OCI-LY7 (cell line): Measurements from ENCODE around the gene TOPAZ1. TPM values are rescaled to one million over a fixed set of nuclear protein-coding genes. Genes with fewer than 3 reads are reported as not detected.

Source experiments
- BruUV-seq: library from RNA; stranded (reverse); fragments of 400-500 nt; replicated peaks from 2 replicates; lab custom pipeline; 2021; lab: Mats Ljungman, UMichigan
- CTCF ChIA-PET: fragments of 300-600 bp; sonication (Branson Sonifier 250); formaldehyde crosslinking; loops from one replicate; lab custom pipeline; 2022; ENCODE audit warnings: antibody characterized with exemption; ENCODE audit not compliant: unreplicated experiment; lab: Charles Lee
- POLR2A ChIA-PET: fragments of 300-600 bp; sonication (Branson Sonifier 250); formaldehyde crosslinking; loops from one replicate; lab custom pipeline; 2022; ENCODE audit warnings: antibody characterized with exemption; lab: Charles Lee
- DNase-seq: peaks from one replicate; pipeline ENCODE4 v3.0.0-alpha.2; 2015; ENCODE audit warnings: low spot score
- H2AFZ ChIP-seq: fragments of 200-600 bp; sonication (generic), shearing (Covaris generic); 2 replicates; pipeline ENCODE4 v1.6.1; 2014; ENCODE audit warnings: mild to moderate bottlenecking, antibody characterized with exemption, low read length, moderate library complexity
- H3K27ac ChIP-seq: fragments of 200-600 bp; sonication (generic); 2 replicates; pipeline ENCODE4 v1.5.1; 2014; ENCODE audit warnings: mixed run types, low read depth, mild to moderate bottlenecking, moderate library complexity, low read length, inconsistent platforms; ENCODE audit not compliant: poor library complexity, severe bottlenecking
- H3K36me3 ChIP-seq: fragments of 200-600 bp; sonication (generic); 2 replicates; pipeline ENCODE4 v1.6.1; 2014; ENCODE audit warnings: mild to moderate bottlenecking, antibody characterized with exemption, low read length, moderate library complexity, mixed read lengths; ENCODE audit not compliant: insufficient read depth
- H3K4me1 ChIP-seq: fragments of 200-600 bp; sonication (generic); 2 replicates; pipeline ENCODE4 v1.5.1; 2014; ENCODE audit warnings: mild to moderate bottlenecking, low read length; ENCODE audit not compliant: insufficient read depth, poor library complexity, severe bottlenecking
- H3K4me2 ChIP-seq: fragments of 200-600 bp; sonication (generic); 2 replicates; pipeline ENCODE4 v1.6.1; 2014; ENCODE audit warnings: mild to moderate bottlenecking, low read length
- H3K4me3 ChIP-seq: fragments of 200-600 bp; sonication (generic); 2 replicates; pipeline ENCODE4 v1.5.1; 2014; ENCODE audit warnings: mild to moderate bottlenecking, low read depth, low read length; ENCODE audit not compliant: poor library complexity, severe bottlenecking
- H3K79me2 ChIP-seq: fragments of 200-600 bp; sonication (generic); 2 replicates; pipeline ENCODE4 v1.6.1; 2016; ENCODE audit warnings: low read depth, mild to moderate bottlenecking, low read length, moderate library complexity, mixed read lengths; ENCODE audit not compliant: insufficient read depth
- H3K9me2 ChIP-seq: fragments of 200-600 bp; sonication (generic); 2 replicates; pipeline ENCODE4 v1.6.1; 2016; ENCODE audit warnings: mild to moderate bottlenecking, low read length, mixed read lengths; ENCODE audit not compliant: insufficient read depth
- H3K9me3 ChIP-seq: fragments of 200-600 bp; sonication (generic); 2 replicates; pipeline ENCODE4 v1.6.1; 2014; ENCODE audit warnings: mild to moderate bottlenecking, mixed run types, low read length, mixed read lengths
- H4K20me1 ChIP-seq: fragments of 200-600 bp; sonication (generic); 2 replicates; pipeline ENCODE4 v1.6.1; 2014; ENCODE audit warnings: mild to moderate bottlenecking, antibody characterized with exemption, low read length, moderate library complexity, mixed read lengths; ENCODE audit not compliant: insufficient read depth
- CTCF ChIP-seq: fragments of 200-600 bp; sonication (generic); conservative IDR thresholded peaks from 2 replicates; pipeline ENCODE4 v1.5.1; 2014; ENCODE audit warnings: mild to moderate bottlenecking, antibody characterized with exemption, low read length, moderate library complexity, mixed read lengths
- EZH2phosphoT487 ChIP-seq: fragments of 200-600 bp; sonication (generic); IDR thresholded peaks from 2 replicates; pipeline ENCODE4 v1.6.1; 2018; ENCODE audit warnings: low read depth, borderline replicate concordance, mild to moderate bottlenecking, mixed run types, antibody characterized with exemption, low read length, moderate library complexity, mixed read lengths
- intact Hi-C: fragments of 100-400 bp; cut with micrococcal nuclease; formaldehyde crosslinking; loops from one replicate; pipeline ENCODE4 v1.10.0; 2022; ENCODE audit not compliant: unreplicated experiment
- total RNA-seq, 2 experiments: library from RNA; depleted of rRNA in 1 of 2; stranded (reverse); fragments of >200 nt in 1 of 2; shearing (Covaris generic) in 1 of 2; gene quantifications; 2 replicates each; pipeline ENCODE4 v1.2.3, GENCODE V29; 2014 to 2022

TOPAZ1 gene
- total RNA-seq, 2 experiments from 2014 or later: not detected

GRCh38 chr3:44227632-44228031 is 14.1 kb upstream of the TOPAZ1 start:
- TF ChIP-seq EZH2phosphoT487: no peak
- TF ChIP-seq CTCF: no peak
- Histone ChIP-seq H3K36me3 (no peaks in the 10 kb centered on the region), H3K4me3 (no peak overlapping the region), H3K4me1 (no peaks in the 10 kb centered on the region), H3K27ac (no peak overlapping the region), H4K20me1 (no peaks in the 10 kb centered on the region), H2AFZ (no peak overlapping the region), H3K9me2 (no peaks in the 10 kb centered on the region), H3K9me3 (no peaks in the 10 kb centered on the region), H3K79me2 (no peaks in the 10 kb centered on the region), H3K4me2 (no peak overlapping the region)
- POLR2A ChIA-PET: interaction anchor here (1.1 kb wide), 1 partner anchor 8 kb away, joined by 3 read pairs; no protein-coding TSS in a partner anchor
- intact Hi-C loops: no loop called here
- BruUV-seq: no TSS peak
- CTCF ChIA-PET: no interaction called here
- no peak for DNase-seq

GRCh38 chr3:44228900-44229299 is 12.8 kb upstream of the TOPAZ1 start:
- intact Hi-C loops: no loop called here

More at GRCh38 chr3:44228900-44229299, 12.8 kb upstream of the TOPAZ1 start:
- DNase-seq: no peak
- Histone ChIP-seq H4K20me1 (no peaks in the 10 kb centered on the region), H3K36me3 (no peaks in the 10 kb centered on the region), H3K9me2 (no peaks in the 10 kb centered on the region), H3K4me1 (no peaks in the 10 kb centered on the region), H3K4me3 (no peak overlapping the region), H3K79me2 (no peaks in the 10 kb centered on the region), H3K4me2 (no peak overlapping the region), H3K9me3 (no peaks in the 10 kb centered on the region), H2AFZ (no peak overlapping the region), H3K27ac (no peak overlapping the region)
- CTCF ChIA-PET: no interaction called here
- POLR2A ChIA-PET: no interaction called here
- no TSS peak for BruUV-seq
- no peak for TF ChIP-seq CTCF
- TF ChIP-seq EZH2phosphoT487: no peak
